HK-2 (cell line): Measurements from ENCODE around the gene HES7.
"Not testable (repeated sequence)": the region's sequence is repeated elsewhere in the genome, so short reads cannot be mapped to it uniquely, and the experiment has no call there.

Experiments
- DNase-seq: peaks from one replicate; pipeline ENCODE4 v3.0.0-alpha.2; 2018; ENCODE audit not compliant: unreplicated experiment

The HES7 gene

GRCh38 chr17:8123695-8124349 lies at the start of gene HES7:
Gene HES7, minus strand, starts transcription at chr17:8124106. Its CDS starts 22 bp downstream, at chr17:8124084.
- DNase-seq = peak; percentile 31

GRCh38 chr17:8173056-8173870 lies 49.4 kb upstream of the HES7 start:
- DNase-seq = peak; percentile 79

GRCh38 chr17:8170186-8170585 lies 46.3 kb upstream of the HES7 start:
- DNase-seq = not testable (repeated sequence)

GRCh38 chr17:8167526-8167925 lies 43.6 kb upstream of the HES7 start:
- no peak for DNase-seq

- DNase-seq = no peak
Measured at GRCh38 chr17:8166731-8167130, 42.8 kb upstream of the HES7 start.

- DNase-seq = no peak
Measured at GRCh38 chr17:8164815-8165131, 40.9 kb upstream of the HES7 start.

- peak; percentile 61 for DNase-seq
Measured at GRCh38 chr17:8163978-8164814, 40.3 kb upstream of the HES7 start.

- DNase-seq = no peak
Measured at GRCh38 chr17:8162997-8163977, 39.4 kb upstream of the HES7 start.

GRCh38 chr17:8162233-8162996 lies 38.5 kb upstream of the HES7 start, which contains the start of gene VAMP2:
Gene VAMP2, minus strand, starts transcription at chr17:8162948. Its CDS starts 69 bp downstream, at chr17:8162879.
- DNase-seq = peak; percentile 54

GRCh38 chr17:8161289-8162232 lies 37.7 kb upstream of the HES7 start:
- DNase-seq = no peak

GRCh38 chr17:8160741-8161221 lies 36.9 kb upstream of the HES7 start:
- no peak for DNase-seq

GRCh38 chr17:8160224-8160577 lies 36.3 kb upstream of the HES7 start:
- DNase-seq = no peak

GRCh38 chr17:8159459-8160223 lies 35.7 kb upstream of the HES7 start:
- DNase-seq = no peak

GRCh38 chr17:8159032-8159400 lies 35.1 kb upstream of the HES7 start:
- DNase-seq = no peak

GRCh38 chr17:8158267-8159031 lies 34.5 kb upstream of the HES7 start:
- DNase-seq = peak; percentile 90

- DNase-seq = peak; percentile 100
Measured at GRCh38 chr17:8156246-8156992, 32.5 kb upstream of the HES7 start.

- no peak for DNase-seq
Measured at GRCh38 chr17:8155996-8156245, 32.0 kb upstream of the HES7 start.
